Loucy (cell line): ENCODE results near the gene NTRK1.
A peak's percentile ranks its signal among the peaks of the same experiment; 100 is the strongest.

Source experiments
- H2AFZ ChIP-seq: fragments of 200-600 bp; sonication (generic); 2 replicates; pipeline ENCODE4 v1.6.0; 2016; ENCODE audit warnings: antibody characterized with exemption, mild to moderate bottlenecking, low read length, moderate library complexity
- H3F3A ChIP-seq: fragments of 200-600 bp; 2 replicates; pipeline ENCODE4 v1.6.0; 2016; ENCODE audit warnings: antibody characterized with exemption, low read depth, mild to moderate bottlenecking
- H3K27me3 ChIP-seq: fragments of 200-600 bp; sonication (generic); 2 replicates; pipeline ENCODE4 v1.6.1; 2014; ENCODE audit warnings: low read length, mild to moderate bottlenecking; ENCODE audit not compliant: insufficient read depth, poor library complexity, severe bottlenecking
- H3K36me3 ChIP-seq: fragments of 200-600 bp; sonication (generic); 2 replicates; pipeline ENCODE4 v1.6.1; 2016; ENCODE audit warnings: low read length; ENCODE audit not compliant: insufficient read depth
- H3K4me1 ChIP-seq: fragments of 200-600 bp; sonication (generic); 2 replicates; pipeline ENCODE4 v1.5.1; 2014; ENCODE audit warnings: low read length, mild to moderate bottlenecking; ENCODE audit not compliant: insufficient read depth, poor library complexity, severe bottlenecking
- H3K4me2 ChIP-seq: fragments of 200-600 bp; sonication (generic); 2 replicates; pipeline ENCODE4 v1.6.0; 2014; ENCODE audit warnings: antibody characterized with exemption, low read length, low read depth, mild to moderate bottlenecking; ENCODE audit not compliant: poor library complexity, severe bottlenecking
- H3K4me3 ChIP-seq: fragments of 200-600 bp; sonication (generic); 2 replicates; pipeline ENCODE4 v1.5.1; 2014; ENCODE audit warnings: low read length, mild to moderate bottlenecking, mixed read lengths; ENCODE audit not compliant: poor library complexity, severe bottlenecking
- H3K79me2 ChIP-seq: fragments of 200-600 bp; sonication (generic); 2 replicates; pipeline ENCODE4 v1.6.1; 2014; ENCODE audit warnings: low read length; ENCODE audit not compliant: insufficient read depth
- H3K9ac ChIP-seq: fragments of 200-600 bp; sonication (generic); 2 replicates; pipeline ENCODE4 v1.6.0; 2014; ENCODE audit warnings: mild to moderate bottlenecking, low read depth, low read length, moderate library complexity; ENCODE audit not compliant: poor library complexity, severe bottlenecking
- H3K9me2 ChIP-seq: fragments of 200-600 bp; sonication (generic); replicated peaks from 2 replicates; pipeline ENCODE4 v1.6.1; 2016; ENCODE audit warnings: low read depth, low read length, mixed read lengths
- H3K9me3 ChIP-seq: fragments of 200-600 bp; sonication (generic); 2 replicates; pipeline ENCODE4 v1.6.1; 2014; ENCODE audit warnings: mild to moderate bottlenecking, antibody characterized with exemption, low read length, low read depth; ENCODE audit not compliant: insufficient read depth
- H4K20me1 ChIP-seq: fragments of 200-600 bp; sonication (generic); 2 replicates; pipeline ENCODE4 v1.6.0; 2014; ENCODE audit warnings: antibody characterized with exemption, low read length, mild to moderate bottlenecking; ENCODE audit not compliant: insufficient read depth, poor library complexity, severe bottlenecking
- CTCF ChIP-seq: fragments of 200-600 bp; sonication (generic); conservative IDR thresholded peaks from 2 replicates; pipeline ENCODE4 v1.5.1; 2014; ENCODE audit warnings: mild to moderate bottlenecking, antibody characterized with exemption, low read length
- EZH2phosphoT487 ChIP-seq: fragments of 200-600 bp; IDR thresholded peaks from 2 replicates; pipeline ENCODE4 v1.6.1; 2018; ENCODE audit warnings: antibody characterized with exemption, mild to moderate bottlenecking, moderate library complexity, borderline replicate concordance

The NTRK1 gene

GRCh38 chr1:156914440-156914856 lies 53.8 kb downstream of the NTRK1 start:
- H3K27me3 ChIP-seq = no peaks in the 10 kb centered on the region
- no peak overlapping the region for H3K4me2 ChIP-seq
- H3K4me1 ChIP-seq = no peaks in the 10 kb centered on the region
- H3K9me2 ChIP-seq = no peaks in the 10 kb centered on the region
- H3F3A ChIP-seq = no peaks in the 10 kb centered on the region
- H4K20me1 ChIP-seq = no peaks in the 10 kb centered on the region
- no peak overlapping the region for H3K4me3 ChIP-seq
- no peaks in the 10 kb centered on the region for H3K36me3 ChIP-seq
- H2AFZ ChIP-seq = no peak overlapping the region
- H3K79me2 ChIP-seq = no peaks in the 10 kb centered on the region
- H3K9ac ChIP-seq = no peak overlapping the region
- H3K9me3 ChIP-seq = no peaks in the 10 kb centered on the region
- no peak for TF ChIP-seq CTCF
- no peak for TF ChIP-seq EZH2phosphoT487

- TF ChIP-seq CTCF = 0 out of 2 replicates have a peak, but pooled peaks have one; percentile 13
- TF ChIP-seq EZH2phosphoT487 = no peak
- Histone ChIP-seq H3K36me3 (no peaks in the 10 kb centered on the region), H3K79me2 (no peaks in the 10 kb centered on the region), H3K9ac (no peak within 1 kb of the TSS), H2AFZ (no peak within 1 kb of the TSS), H3K4me1 (peaks cover 2% of the 10 kb centered on the region), H3K9me2 (no peaks in the 10 kb centered on the region), H3K4me2 (no peak within 1 kb of the TSS), H4K20me1 (no peaks in the 10 kb centered on the region), H3K9me3 (no peaks in the 10 kb centered on the region), H3F3A (no peaks in the 10 kb centered on the region), H3K27me3 (peaks cover 26% of the 10 kb centered on the region), H3K4me3 (no peak within 1 kb of the TSS)
These were observed 59.8 kb downstream of the NTRK1 start, which contains the start of gene LRRC71 for GRCh38 chr1:156920233-156921052. LRRC71 (plus strand) TSS chr1:156920632; CDS start chr1:156920804, 172 bp downstream.

GRCh38 chr1:156921053-156921529 lies 60.4 kb downstream of the NTRK1 start:
- Histone ChIP-seq H4K20me1 (no peaks in the 10 kb centered on the region), H3F3A (no peaks in the 10 kb centered on the region), H3K4me2 (no peak overlapping the region), H3K27me3 (peaks cover 26% of the 10 kb centered on the region), H3K9me3 (no peaks in the 10 kb centered on the region), H3K4me3 (no peak overlapping the region), H3K9ac (no peak overlapping the region), H3K4me1 (peaks cover 8% of the 10 kb centered on the region), H3K9me2 (no peaks in the 10 kb centered on the region), H3K36me3 (no peaks in the 10 kb centered on the region), H3K79me2 (no peaks in the 10 kb centered on the region), H2AFZ (no peak overlapping the region)
- TF ChIP-seq EZH2phosphoT487 (no peak), CTCF (no peak)
